Limb (tissue), 2 donors: Measurements from ENCODE around the gene CCDC196.
"Not testable (repeated sequence)": the region's sequence is repeated elsewhere in the genome, so short reads cannot be mapped to it uniquely, and the experiment has no call there.

Source experiments
- DNase-seq, 2 donors: peaks; one replicate each; pipeline ENCODE4 v3.0.0-alpha.2; 2016; ENCODE audit errors: extremely low spot score in 2 of 2

The CCDC196 gene

GRCh38 chr14:66495218-66496098 lies 9.3 kb downstream of the CCDC196 start:
- peak; percentile 32 to 60 for DNase-seq

DNA sequence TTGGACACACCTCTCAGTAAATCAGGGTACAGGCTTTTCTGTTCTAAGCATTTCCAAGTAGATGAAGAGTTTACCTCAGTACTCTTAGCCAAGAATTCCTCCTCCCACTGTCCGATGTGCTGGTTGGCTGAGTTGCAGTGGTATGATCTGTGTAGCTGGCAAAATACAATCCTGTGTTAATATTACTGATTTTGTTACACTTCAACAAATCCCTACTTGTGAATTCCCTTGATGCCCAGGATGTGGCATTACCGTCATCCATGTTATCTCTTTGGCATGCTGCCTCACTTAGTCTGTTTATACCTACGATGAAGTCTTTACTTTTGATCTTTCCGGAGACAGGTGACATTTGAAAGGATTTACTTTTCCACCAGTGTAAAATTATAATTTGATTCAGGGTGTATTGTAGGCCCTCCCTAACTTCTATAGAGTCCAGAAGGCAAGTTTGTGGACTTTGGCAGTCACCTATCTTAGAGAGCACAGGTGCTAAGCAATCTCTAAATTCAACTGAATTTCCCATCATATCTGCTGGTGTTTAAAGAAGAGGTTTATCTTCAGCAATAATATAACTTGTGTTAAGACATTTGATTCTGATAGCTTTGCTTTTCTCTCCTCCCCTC lies 10.1 kb downstream of the CCDC196 start:
- no peak for DNase-seq

GRCh38 chr14:66496911-66497310 lies 10.7 kb downstream of the CCDC196 start:
- no peak for DNase-seq

GRCh38 chr14:66498311-66498710 lies 12.1 kb downstream of the CCDC196 start:
- DNase-seq: no peak

DNA sequence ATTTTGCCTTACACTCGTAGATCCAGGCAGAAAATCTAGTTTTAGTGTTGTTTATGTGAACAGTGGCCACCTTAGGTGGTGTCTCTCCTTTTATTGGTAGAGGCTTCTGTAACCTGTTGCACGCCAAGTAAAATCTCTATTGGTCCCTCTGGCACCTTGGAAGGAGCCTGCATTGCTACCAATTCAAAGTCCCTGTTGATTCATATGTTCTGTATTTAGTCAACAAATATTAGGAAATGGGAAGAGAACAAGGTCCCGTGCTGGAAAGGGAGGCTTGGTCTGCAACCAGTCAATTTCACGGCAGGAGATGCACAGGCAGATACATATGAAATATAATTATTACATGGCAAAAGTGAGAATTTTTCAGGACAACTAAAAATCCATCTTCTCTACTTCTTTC lies 15.4 kb downstream of the CCDC196 start:
- no peak for DNase-seq

DNA sequence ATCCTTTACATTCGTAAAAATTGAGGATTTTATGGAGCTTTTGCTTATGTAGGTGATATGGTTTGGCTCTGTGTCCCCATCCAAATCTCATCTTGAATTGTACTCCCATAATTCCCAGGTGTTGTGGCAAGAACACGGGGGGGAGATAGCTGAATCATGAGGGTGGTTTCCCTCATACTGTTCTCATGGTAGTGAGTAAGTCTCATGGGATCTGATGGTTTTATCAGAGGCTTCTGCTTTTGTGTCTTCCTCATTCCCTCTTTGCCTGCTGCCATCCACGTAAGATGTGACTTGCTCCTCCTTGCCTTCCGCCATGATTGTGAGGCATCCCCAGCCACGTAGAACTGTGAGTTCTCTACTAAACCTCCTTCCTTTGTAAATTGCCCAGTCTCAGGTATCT lies 16.7 kb downstream of the CCDC196 start:
- DNase-seq: not testable (repeated sequence)

- DNase-seq: no peak
Measured at GRCh38 chr14:66503532-66503931, 17.4 kb downstream of the CCDC196 start.

GRCh38 chr14:66507181-66507721 lies 21.1 kb downstream of the CCDC196 start:
- DNase-seq: no peak

- peak; percentile 96 to 98 for DNase-seq
Measured at GRCh38 chr14:66507722-66508546, 21.8 kb downstream of the CCDC196 start, which contains the start of gene GPHN. Gene GPHN (plus strand): TSS chr14:66508147.

DNA sequence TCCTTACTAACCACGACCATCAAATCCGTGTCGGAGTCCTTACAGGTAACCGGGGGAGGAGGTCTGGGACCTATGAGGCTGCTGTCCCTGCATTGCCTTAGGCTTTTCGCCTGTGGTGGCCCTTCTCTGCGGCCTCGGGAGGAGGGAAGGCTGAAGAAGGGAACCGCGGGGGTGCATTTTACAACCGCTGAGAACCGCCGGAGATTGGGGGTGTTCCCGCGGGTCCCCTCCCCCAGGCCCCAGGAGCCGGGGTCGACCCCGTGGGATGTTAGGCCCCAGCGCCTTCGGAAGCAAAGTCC lies 22.3 kb downstream of the CCDC196 start:
- no peak for DNase-seq

DNA sequence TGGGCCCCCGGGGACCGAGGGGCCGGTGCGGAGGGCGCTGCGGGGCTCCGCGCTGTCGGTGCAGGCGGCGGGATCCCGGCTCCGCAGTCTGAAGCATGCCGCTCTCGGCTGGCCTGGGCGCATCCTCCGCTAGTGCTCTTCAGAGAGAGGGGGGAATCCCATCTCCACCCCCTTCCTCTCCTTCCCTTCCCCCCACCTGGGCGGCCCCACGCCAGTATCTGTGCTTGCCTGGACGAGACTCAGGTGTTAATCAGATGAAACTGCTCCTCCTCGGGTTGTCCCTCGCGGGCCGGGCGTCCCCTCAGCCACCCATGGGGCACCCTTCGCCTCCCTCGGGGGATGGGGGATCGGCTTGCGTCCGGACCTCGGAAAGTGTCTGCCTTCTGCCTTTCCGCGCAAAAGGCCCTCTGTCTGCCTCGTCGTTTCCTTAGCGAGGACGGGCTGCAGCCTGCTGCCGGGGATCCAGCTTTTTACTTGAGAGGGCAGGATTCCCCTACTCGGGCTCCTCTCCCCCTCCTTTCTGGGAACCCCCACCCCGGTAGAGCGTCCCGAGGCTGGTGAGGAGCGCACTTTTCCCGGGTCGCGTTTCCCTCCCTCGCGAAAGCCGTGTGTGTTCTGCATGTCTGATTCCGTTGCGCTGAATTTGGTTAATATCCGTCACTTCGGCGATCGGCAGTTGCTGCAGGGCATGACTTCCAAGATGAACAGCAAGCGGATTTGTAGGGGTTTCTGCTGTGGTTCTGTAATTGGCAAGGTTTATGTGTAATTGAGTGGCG lies 22.9 kb downstream of the CCDC196 start:
- DNase-seq: peak; percentile 14 to 71

DNA sequence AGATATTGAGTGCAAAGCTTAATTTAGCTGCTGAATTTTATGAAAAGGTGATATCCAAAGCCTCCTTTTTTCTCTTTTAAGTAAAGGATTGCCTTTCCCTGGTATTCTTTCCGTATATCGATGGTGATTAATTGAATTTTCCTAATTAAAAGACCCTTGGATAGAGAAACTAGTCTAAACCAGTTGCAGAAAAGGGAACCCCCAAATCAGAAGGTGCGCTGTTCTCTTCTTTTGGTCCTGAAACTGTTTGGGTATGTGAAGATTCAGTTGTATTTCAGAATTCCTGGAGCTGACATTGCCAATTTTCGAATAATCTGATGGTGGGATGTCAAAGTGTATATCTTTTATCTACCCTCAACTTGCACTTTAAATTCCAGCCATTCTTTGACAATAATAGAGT lies 23.7 kb downstream of the CCDC196 start:
- no peak for DNase-seq

GRCh38 chr14:66511849-66512248 lies 25.7 kb downstream of the CCDC196 start:
- DNase-seq: no peak

GRCh38 chr14:66514213-66514612 lies 28.0 kb downstream of the CCDC196 start:
- DNase-seq: no peak

- DNase-seq: no peak
Measured at GRCh38 chr14:66530526-66530925, 44.4 kb downstream of the CCDC196 start.

- DNase-seq: no peak
Measured at GRCh38 chr14:66539034-66539433, 52.9 kb downstream of the CCDC196 start.

DNA sequence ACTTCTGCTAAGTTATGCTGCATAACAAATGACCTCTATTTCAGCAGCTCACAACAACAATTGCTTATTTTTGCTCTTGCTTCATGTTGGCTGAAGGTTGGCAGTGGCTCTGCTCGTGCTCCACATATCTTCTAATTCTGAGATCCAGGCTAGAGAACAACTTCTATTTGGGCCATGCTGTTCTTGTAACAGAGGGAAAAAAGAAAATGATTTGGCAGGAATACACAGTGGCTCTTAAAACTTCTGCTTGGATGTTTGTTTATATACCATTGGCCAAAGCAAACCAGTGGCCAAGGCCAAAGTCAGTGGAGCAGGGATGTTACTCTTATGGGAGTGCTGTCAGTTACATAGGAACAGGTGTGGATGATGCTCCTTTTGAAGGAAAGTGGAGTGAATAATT lies 53.9 kb downstream of the CCDC196 start:
- DNase-seq: no peak

DNA sequence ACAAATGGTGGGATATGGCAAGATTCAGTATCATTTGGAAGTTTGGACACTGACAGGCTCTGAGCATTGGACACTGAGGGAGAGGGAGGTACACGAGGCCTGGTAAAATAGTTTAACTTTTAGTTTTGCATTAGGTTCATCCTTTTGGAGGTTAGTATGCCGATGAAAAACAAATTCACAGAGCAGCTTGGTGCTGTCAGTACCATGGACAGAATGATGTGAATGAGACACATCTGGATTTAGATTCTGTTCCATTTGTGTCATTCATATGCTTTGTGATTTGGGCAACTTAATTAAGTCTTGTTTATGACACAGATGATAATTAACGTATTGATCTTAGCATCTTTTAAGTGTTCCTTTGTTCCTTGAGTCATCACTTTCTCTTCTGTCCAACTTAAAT lies 55.5 kb downstream of the CCDC196 start:
- DNase-seq: no peak

DNA sequence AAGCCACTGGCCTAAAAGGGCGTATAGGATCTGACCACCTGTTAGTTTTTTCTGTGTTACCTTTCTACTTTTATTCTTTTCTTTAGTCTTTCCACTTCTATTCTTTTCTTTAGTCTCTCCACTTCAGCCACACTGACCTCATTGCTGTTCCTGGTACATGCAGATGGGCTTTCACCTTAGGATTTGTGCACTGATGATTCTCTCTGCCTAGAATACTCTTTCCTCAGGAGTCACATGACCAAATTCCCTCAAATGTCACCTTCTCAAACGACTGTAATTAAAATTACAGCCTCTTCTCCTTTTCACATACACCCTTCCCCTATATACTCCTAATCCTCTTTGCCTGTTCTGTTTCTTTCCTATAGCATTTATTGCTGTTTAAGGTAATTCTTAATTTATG lies 57.8 kb downstream of the CCDC196 start:
- DNase-seq: no peak

GRCh38 chr14:66545191-66545590 lies 59.0 kb downstream of the CCDC196 start:
- not testable (repeated sequence) for DNase-seq

DNA sequence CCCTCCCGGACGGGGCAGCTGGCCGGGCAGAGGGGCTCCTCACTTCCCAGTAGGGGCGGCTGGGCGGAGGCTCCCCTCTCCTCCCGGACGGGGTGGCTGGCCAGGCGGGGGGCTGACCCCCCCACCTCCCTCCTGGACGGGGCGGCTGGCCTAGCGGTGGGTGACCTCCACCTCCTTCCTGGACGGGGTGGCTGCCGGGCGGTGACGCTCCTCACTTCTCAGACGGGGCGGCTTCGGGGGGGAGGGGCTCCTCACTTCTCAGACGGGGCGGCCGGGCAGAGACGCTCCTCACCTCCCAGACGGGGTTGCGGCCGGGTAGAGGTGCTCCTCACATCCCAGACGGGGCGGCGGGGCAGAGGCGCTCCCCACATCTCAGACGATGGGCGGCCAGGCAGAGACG lies 59.6 kb downstream of the CCDC196 start:
- not testable (repeated sequence) for DNase-seq
